HG02763 (cell line): ENCODE results near the gene IHH.

ENCODE experiments used
- ATAC-seq: cut with Tn5 transposase; IDR thresholded peaks from one replicate; pipeline ENCODE4 v1.9.1; 2021; ENCODE audit warnings: mild to moderate bottlenecking, moderate library complexity; ENCODE audit not compliant: unreplicated experiment

The IHH gene

GRCh38 chr2:219042157-219042556, 18.6 kb downstream of the IHH start:
- ATAC-seq: no peak

GRCh38 chr2:219041252-219041651, 19.5 kb downstream of the IHH start, which contains the start of gene CFAP65:
CFAP65 (minus strand) TSS chr2:219041516; CDS start chr2:219039048, 2,468 bp downstream.
- ATAC-seq: no peak

DNA sequence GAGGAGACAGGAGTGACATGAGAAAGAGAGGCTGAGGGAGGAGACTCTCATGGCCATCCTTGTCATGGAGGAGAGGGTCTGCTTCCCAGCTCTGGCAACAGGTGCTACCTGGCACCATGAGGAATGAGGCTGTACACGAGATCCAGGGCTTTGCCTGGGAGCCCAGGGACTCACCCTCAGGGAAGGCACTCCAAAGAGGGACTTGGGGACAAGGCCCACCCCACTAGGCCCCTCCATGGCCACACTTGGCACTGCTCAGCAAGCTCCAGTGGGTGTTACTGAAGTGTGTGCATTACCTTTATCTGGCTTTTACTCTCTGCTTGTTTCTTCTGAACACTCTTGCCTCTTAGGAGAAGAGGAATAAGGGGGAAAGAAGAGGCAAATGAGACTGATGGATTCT, 22.1 kb downstream of the IHH start:
- no peak for ATAC-seq

DNA sequence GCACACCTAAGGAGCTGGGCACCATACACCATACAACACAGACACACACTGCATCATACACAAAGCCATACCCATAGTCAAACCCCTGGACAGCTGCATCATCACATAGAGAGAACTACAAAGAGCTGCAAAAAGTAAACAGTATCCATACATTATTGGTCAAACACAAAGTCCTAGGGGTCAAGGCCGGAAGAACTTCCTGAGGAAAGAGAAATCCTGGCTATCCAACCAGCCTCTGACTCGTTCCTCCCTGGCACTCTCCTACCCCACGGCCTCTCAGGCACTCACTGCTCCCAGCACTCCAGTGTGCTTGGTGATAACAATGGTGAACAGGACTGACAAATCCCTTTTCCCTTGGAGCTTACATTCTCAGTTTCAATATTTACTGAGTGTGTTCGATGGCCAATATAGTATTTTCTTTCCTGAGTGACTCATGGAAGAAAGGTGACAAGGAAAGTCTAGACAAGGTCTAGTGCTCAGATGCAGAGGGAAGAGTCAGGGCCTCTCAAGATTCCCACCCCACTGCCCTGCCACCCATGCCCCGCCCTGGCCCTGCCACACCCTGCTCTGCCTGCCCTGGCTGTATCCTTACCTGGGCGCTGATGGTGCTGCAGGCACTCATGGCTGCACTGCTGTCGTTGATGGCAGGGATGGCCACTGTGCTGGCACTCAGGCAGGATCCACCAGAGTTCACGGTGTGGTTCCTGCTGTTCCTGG, 22.8 kb downstream of the IHH start:
- no peak for ATAC-seq

- no peak for ATAC-seq
Measured at GRCh38 chr2:219035942-219036341, 24.8 kb downstream of the IHH start.

DNA sequence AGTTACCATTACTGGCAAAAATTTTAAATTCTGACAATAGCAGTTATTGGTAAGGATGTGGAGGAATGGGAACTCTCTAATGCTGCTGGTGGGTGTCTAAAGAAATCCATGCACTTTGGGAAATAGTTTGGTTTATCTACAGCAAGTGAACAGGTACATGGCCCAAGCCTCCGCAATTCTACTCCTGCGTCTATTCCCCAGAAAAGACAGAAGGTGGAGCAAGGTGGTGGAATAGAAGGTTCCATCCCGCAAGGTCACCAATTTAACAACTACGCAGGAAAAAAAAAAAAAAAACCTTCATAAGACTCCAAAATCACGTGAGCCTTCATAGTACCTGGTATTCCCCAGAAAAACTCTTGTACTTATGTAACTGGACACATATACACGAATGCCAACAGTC, 25.9 kb downstream of the IHH start:
- no peak for ATAC-seq

GRCh38 chr2:219032051-219032745, 28.5 kb downstream of the IHH start:
- ATAC-seq: no peak

- ATAC-seq: no peak
Measured at GRCh38 chr2:219031005-219031738, 29.5 kb downstream of the IHH start.

DNA sequence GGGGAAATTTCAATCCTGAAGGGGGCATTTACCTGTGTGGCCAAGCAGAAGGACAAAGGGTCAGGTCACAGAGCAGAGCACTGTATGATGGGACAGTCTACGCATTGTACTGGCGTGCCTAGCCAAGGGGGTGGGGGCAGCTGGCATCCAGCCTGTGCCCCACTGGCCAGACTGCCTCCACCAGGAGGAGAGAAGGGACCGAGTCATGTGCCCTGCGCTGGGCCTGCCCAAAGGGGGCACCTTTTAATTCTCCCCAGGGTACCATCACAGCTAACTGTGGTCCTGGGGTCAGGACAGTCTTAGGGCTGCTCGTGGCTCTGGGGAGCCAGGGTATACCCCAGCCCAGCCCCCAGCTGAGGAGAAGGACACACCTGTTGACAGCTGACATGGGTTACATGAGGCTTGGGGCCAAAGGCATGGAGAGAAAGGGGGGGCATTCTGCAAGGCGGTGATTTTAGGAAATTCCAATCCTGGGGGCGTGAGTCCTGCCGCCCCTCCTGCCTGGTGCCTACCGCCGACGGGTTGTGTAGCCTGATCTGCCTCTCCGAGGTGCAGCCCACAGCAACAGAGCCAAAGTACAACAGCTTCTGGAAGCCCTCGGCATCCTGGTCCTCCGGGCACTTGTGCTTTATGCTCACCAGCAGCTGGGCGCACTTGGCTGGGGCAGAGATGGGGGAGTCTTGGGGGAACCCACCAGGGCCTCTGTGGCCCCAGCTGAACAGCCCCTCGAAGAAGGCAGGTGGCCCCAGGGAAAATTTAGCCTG, 30.4 kb downstream of the IHH start:
- ATAC-seq: no peak

- no peak for ATAC-seq
Measured at GRCh38 chr2:219029829-219030165, 30.9 kb downstream of the IHH start.

GRCh38 chr2:219028996-219029828, 31.5 kb downstream of the IHH start:
- ATAC-seq: no peak

DNA sequence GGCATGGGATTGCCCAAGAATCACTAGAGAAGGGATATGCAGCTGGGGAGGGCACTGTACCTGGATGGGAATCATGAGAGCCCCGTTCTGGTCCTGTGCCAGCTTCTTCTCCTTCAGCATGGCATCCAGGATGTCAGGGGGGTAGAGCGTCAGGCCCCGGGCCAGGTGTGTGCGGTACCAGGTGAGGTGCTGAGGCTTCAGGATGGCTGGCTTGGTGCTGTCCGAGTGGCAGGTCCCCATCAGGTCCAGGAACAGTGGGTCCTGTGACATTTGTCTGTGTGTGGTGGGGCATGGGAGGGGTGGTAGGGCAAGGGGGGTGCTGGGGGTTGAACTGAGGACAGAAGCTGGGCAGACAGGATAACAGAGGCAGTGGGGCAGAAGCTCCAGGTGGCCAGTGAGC, 32.6 kb downstream of the IHH start:
- ATAC-seq: no peak

DNA sequence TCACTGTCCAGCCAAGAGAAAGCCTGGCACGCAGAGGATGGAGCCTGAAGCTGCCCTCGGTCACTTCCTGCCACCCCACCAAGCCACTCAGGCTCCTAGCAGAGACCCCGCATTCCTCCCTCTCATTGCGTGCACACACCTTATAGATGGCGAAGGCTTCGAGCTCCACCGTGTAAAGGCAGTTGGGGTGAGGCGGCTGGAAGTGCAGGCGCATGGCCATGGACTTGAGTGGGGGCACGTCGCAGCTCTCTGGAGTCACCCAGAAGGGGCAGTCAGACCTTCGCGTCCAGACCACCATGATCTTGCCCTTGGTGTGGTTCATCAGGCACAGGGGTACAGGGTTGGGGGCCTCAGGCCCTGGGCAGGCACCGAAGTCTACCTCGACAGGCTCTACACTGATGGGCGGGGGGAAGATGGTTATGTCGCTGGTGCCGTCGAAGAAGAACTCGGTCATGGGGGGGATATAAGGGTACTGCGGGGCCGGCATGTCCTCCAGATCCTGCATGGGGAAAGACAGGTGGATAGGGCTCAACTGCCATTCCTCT, 33.1 kb downstream of the IHH start:
- ATAC-seq: no peak

DNA sequence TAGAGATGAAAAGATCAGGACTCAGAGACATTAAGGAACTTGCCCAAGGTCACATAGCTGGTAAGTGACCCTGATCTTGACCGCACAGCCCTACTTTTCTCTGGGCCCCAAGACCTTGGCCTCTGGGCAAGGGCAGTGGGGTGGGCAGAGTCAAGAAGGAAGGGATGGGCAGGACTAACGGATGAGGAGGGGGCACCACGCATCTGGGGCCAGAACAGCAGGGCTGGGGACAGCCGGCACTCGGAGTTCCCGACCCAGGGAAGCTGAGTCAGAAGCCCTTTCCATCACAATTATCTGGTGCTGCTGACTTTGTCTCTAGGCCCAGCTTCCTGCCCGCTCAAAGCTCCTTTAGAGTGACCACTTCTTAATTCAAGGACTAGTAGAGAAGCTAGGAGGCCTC, 33.8 kb downstream of the IHH start:
- no peak for ATAC-seq

DNA sequence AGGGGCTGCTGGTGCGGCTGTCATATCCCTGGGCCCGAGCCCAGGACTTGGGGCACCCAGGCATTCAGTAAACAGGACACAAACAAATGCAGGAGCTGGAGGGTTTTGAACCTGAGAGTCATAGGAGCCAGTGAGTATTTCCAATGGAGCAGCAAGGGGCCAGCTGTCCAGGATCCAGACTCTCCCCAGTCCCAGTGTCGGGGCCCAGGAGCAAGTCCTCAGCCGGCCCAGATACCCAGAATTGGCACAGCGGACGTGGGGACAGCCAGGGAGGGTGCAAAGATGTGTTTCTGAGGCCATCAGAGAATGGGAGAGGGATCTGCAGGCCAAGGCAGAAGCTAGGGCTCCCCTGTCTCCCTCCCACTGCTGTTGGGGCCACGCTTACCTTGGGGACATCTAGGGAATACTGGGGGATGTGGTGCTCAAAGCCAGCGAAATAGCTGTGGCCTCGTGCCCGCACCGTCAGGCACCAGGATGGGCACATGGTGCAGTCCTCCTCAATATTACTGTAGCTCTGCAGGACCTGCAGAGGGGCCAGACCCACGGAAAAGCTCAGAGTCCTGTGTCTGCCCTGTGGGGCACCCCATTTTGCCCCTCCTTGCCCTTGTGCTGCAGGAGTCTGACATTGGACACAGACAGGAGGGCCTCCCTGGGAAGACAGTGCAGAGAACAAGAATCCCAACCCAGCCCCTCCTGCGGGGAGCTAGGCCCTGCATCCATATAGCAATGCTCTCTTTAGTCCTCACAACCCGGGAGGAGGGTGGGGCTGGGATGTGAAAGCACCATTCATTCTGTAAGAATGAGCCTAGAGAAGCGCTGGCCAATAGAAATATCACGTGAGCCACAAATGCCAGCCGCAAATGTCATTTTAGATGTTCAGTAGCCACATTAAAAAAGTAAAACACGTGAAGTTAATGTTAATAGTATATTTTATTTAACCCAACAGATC, 34.8 kb downstream of the IHH start:
- no peak for ATAC-seq

GRCh38 chr2:219024059-219024458, 36.7 kb downstream of the IHH start:
- no peak for ATAC-seq

DNA sequence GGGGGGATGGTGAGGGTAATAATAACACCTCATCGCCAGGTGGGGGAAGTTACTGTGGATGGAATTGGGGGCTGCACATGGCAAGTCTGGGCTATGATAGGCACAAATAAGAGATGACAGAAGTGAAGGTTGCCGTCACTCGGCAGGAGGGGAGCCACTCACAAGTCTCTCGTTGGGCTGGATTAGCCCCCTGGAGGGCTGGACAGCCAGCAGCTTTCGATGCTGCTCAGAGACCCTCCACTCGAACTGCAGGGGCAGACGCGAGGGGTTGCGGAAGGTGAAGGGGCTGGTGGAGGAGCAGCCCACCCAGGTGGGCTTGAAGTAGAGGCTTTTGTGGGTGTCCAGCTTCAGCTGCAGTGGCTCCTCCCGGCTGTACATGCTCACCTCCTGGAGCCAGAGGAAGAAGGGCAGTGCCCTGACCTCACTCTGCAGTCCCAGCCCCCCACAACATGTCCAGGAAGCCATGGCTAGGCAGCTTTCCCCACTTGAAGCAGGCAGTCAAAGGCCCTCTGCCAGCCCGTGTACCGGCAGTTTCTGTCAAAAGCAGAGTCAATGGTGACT, 37.6 kb downstream of the IHH start:
- no peak for ATAC-seq

DNA sequence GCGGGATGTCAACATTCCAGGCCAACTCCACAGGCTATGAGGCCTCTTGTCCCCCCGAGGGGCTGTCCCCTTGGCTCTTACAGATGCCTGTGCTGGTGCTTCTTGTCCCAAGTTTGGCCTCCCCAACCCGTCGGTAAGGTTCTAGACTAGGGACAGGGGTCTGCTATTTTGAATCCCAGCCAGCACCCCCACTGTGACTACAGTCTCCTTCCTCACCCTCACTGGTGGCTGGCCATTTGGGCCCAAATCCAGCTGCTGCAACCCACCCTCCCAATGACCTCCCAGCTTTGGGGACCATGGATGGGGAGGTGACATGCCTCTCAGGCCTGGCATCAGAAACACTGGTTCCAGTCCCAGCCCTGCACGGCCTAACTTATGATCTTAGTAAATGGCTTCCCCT, 38.1 kb downstream of the IHH start:
- no peak for ATAC-seq

GRCh38 chr2:219022041-219022440, 38.7 kb downstream of the IHH start:
- ATAC-seq: no peak
